OCI-LY3 (cell line): ENCODE data around the gene FBXO46.

Experiments used
- CTCF ChIP-seq: fragments of 200-600, 300-600 bp; sonication (generic); IDR thresholded peaks from 2 replicates; pipeline ENCODE4 v1.5.1; 2014; ENCODE audit warnings: antibody characterized with exemption, low read length, low read depth
- EZH2phosphoT487 ChIP-seq: fragments of 200-600 bp; shearing (Covaris generic); IDR thresholded peaks from 2 replicates; pipeline ENCODE4 v1.6.1; 2018; ENCODE audit warnings: antibody characterized with exemption, mixed run types, low read depth

DNA sequence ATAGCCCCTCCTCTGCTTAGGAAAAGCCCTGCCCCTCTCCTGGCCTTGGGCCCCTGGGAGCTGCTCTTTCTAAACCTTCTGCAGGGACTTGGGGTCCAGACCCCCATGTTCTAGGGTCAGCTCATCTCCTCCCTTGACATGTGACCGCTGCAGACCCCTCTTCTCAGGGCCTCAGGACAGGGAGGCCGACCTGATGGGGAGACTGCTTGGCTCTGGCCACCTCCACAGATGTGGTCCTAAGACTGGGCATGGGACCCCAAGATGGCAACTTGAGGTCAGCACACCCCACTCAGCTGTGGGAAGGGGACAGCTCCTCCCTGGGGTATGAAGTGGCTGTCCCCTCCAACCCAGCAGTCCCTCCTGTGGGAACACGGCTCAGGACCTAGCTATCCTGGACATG lies 42.2 kb upstream of the FBXO46 start:
- TF ChIP-seq CTCF (no peak), EZH2phosphoT487 (no peak)
